ENCODE data around the gene RETSAT.
"Not testable (repeated sequence)": the region's sequence is repeated elsewhere in the genome, so short reads cannot be mapped to it uniquely, and the experiment has no call there.

RETSAT gene

DNA sequence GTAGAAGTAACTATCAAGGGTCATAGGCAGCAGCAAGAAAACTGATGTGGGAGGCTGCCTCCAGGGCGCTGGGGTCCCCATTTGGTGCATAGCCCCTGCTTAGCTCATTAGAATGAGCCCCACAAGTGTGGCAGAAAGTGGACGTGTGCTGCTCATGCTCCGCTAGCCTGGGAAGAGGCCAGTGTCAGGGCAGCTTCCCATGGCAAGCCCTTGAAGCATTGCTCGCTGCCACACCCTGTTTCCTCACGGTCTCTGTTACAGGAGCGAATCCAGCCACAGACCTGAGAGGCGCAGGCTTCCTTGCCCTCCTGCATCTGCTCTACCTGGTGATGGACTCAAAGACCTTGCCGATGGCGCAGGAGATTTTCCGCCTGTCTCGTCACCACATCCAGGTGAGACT lies 22.8 kb upstream of the RETSAT start:
- DNase-seq: no peak

GRCh38 chr2:85376291-85377065 lies 22.1 kb upstream of the RETSAT start:
- DNase-seq: no peak

DNA sequence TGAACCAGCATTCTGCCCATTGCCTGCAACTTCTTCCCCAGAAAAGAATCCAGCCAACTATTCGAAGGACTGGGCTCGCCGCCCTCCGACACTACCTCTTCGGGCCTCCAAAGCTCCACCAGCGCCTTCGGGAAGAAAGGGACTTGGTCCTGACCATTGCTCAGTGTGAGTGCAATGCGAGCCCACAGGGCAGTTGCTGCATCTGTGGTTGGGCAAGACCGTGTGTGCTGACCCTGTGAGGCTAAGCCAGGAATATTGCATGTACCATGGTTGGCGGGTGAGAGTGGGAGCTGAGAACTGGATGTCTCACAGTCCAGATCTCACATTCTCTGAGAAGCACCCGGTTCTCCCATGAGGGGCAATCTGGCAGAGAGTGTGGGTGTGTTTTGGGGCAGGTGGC lies 16.7 kb upstream of the RETSAT start:
- no peak for DNase-seq

DNA sequence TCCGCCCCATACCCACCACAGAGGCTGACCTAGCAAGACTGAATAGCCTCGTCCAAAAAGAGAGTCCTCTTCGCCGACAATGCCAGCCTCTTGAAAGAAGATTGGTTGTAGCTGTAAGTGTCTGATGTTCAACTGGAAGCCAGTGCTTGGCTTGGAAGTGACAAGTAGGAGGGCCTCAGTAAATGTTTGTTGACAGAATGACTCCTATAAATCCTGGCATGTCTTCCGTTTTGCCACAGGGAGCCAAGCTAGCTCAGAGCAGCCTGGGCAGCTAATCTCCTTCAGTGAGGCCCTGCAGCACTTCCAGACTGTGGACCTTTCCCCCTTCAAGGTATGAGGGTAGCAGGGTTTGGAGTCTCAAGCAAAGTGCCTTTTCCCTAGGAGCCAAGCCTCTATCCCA lies 15.2 kb upstream of the RETSAT start:
- DNase-seq: no peak

DNA sequence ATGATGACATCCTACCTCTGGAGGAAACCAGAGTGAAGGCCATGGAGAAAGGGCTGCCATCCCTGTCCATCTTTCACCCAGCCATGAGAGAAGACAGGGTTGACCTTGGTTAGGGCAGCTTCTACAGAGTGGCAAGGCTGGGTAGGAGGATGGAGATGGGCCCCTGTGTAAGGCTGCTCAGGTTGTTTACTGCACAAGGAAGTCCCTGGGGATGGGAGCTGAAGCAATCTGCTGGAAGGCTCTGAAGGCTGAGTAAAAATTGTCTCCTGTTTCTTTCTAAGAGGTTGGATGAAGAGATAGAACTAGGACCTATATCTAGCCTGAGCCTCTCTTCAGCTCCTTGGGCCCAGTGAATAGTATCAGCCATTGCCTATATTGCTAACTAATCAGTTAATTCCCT lies 14.6 kb upstream of the RETSAT start:
- no peak for DNase-seq

- DNase-seq: no peak
These were observed 12.9 kb upstream of the RETSAT start for GRCh38 chr2:85367180-85367579.

DNA sequence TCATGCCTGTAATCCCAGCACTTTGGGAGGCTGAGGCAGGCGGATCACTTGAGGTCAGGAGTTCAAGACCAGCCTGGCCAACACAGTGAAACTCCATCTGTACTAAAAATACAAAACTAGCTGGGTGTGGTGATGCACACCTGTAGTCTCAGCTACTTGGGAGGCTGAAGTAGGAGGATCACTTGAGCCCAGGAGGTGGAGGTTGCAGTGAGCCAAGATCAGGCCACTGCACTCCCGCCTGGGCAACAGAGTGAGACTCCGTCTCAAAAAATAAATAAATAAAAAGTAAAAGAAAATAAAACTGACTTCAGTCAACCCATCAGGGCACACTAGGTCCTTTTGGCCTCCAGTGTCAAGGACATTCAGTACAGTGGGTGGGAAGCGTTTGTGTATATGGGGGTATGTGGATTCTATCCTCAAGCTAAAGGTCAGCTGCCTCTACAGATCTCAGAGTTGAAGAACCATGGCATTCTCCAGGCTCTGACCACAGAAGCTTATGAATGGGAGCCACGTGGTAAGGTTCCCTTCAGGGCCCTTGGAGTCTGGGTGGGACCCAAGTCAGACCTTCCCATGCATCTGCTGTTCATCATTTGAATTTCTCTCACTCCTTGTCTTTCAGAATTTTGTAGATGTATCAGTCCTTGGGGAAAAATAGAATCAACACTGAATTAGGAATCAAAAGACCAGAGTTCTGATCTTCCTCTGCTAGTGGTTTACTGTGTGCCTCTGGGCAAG lies 8.5 kb upstream of the RETSAT start:
- DNase-seq: not testable (repeated sequence)

DNA sequence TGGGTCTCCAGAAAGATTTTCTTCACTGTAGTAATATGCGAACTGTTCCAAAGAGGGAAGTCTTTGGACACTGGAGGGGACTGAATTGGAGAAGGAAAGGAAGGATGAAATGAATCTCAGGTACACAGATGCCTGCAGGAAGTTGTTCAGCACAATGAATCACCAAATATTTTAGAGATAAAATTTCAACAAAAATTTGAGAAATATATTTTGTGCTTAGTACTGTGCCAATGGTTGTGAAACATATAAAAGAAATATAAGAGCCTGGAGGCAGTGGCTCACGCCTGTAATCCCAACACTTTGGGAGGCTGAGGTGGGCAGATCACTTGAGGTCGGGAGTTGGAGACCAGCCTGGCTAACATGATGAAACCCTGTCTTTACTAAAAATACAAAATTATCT lies 3.4 kb upstream of the RETSAT start:
- no peak for DNase-seq

DNA sequence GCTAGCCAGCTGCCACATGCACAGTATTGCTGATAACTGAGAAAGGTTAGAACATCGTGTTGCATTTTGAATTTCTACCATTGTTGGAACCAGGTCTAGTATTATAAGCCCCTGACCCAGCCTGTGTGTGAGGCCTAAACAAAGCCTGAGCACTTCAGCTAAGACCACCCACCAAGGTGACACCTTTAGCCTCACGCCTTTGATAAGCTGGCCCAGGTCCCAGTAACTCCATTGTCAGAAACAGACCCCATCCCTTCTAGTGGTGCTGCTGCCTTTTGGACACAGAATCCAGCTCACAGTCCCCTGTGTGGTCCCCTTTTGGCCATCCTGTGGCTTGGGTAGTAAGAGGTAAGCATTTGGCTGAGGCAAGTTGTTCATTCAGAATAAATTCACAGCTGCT lies 1.9 kb upstream of the RETSAT start:
- no peak for DNase-seq

- DNase-seq: no peak
These were observed 1.2 kb upstream of the RETSAT start for GRCh38 chr2:85355521-85355920.

- DNase-seq: no peak
These were observed 714 bp upstream of the RETSAT start for GRCh38 chr2:85355073-85355410.

GRCh38 chr2:85353876-85354285 lies 447 bp downstream of the RETSAT start:
- no peak for DNase-seq

- no peak for DNase-seq
These were observed 6.7 kb downstream of the RETSAT start for GRCh38 chr2:85347599-85347998.

DNA sequence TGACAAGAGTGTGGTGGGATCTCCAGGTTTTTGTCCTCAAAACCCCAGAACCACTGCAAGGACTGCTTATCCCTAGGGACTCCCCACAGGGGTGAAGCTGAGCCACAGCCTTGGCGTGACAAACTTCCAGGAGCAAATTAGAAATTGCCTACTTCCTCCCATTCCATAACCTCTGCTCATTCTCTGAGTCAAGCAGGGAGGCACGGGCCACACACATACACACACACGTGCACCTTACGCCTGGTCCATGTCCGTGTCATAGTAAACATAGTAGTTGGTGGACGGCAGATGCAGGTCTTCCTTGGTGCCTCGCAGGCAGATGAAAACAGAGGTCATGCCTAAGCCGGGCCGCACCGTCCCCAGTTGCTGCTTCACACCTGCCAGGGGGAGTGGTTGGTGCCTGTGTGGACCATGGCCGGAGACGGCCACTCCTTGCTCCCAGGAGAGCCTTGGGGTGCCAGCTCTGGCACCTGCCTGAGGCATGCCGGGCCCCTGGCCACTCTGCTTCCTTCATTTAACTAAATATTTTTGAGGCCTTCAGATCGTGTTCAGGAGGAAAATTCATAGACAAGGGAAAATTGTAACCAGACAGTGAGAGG lies 9.9 kb downstream of the RETSAT start:
- DNase-seq: no peak

GRCh38 chr2:85343207-85343895 lies 11.0 kb downstream of the RETSAT start:
- not testable (repeated sequence) for DNase-seq

GRCh38 chr2:85342156-85342555 lies 12.2 kb downstream of the RETSAT start:
- DNase-seq: no peak

DNA sequence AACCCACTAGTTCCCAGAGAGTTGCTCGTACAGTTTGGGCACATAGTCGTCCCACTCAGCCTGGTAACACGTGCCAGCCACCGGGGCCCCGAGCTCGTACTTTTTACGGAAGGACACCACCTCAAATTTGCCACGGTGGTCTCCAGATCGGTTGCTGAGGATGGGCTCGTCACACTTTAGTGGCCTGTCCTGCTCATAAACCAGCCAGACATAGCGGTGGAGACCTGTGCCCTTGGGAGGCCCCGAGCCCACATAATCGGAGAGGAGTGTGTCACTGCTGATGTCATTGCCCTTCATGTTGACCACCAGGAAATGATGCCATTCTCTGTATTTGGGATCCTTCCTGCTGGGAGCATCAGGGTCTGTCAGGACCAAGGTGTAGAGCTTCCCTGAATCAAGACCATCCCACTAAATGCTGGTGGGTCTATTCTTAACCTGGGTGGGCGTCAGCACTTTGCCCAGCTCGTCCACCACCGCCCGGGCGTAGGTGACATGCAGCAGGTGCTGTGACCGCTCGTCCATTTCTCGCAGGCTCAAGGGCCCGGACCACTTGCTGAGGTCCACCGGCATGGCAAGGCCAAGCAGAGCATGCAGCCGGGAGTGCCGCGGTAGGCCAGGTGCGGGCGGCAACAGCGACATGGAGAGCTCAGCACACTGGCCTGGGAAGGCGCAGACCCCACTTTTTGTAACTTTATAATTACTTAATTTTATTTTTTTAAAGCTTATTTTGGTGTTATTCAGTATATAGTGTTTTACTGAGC lies 12.9 kb downstream of the RETSAT start:
- no peak for DNase-seq

DNA sequence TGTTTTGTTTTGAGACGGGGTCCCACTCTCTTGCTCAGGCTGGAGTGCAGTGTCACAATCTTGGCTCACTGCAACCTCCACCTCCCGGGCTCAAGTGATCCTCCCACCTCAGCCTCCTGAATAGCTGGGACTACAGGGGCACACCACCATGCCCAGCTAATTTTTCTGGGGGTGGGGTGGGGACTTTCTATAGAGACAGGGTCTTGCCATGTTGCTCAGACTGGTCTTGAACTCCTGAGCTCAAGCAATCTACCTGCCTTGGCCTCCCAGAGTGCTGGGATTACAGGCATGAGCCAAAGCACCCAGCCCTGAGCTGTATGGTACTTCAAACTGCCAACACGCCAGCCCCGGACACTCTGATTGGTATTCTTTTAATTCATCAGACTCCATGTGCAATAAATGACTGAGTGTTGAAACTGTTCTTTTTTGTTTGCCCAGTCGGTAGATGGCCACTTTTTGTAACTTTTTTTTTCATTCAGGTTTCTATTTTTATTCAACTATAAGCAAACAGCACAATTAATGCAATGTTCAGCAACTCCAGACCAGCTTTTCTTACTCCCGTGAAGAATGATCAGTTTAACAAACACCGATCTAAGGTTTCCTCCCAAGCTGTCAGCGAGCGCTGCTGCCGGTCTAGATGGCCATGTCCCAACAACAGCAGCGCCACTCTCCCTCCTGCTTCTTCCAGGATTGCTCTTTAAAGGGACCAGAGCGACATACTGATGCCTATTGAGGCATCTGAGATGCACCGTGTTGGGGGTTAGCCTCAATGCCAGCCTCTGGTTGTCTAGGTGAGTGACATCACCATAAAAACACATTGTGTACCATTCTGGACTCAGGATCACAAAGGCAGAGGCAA lies 14.1 kb downstream of the RETSAT start:
- no peak for DNase-seq

DNA sequence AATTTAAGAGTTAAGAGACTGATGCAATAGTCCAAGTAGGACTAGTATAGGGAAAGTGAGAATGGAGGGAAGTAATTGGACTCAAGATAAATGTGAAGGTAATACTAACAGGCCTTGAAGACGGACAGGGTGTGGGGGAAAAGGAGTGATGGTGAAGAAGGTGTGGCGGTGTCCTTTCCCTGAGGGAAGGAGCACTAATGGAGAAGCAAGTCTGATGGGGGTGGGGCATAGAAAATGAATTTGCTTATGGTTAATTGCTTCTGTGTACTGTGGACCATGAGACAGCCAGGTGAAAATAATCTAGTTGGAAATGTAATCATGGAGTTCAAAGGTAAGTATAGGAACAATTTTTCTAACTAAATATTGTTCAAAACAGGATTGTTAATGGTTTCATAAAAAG lies 19.4 kb downstream of the RETSAT start:
- no peak for DNase-seq

- not testable (repeated sequence) for DNase-seq
These were observed 20.5 kb downstream of the RETSAT start for GRCh38 chr2:85333877-85334276.

GRCh38 chr2:85330839-85331636 lies 23.3 kb downstream of the RETSAT start:
- DNase-seq: no peak

Data from right hindlimb (tissue), 1 donor.